ENCODE data around the gene C3orf52. TPM values are rescaled to one million over a fixed set of nuclear protein-coding genes. Genes with fewer than 3 reads are reported as not detected.

The C3orf52 gene
- total and polyA plus RNA-seq, 7 experiments from 2014 or later: 1.2 to 12.3 (median 1.9) TPM

DNA sequence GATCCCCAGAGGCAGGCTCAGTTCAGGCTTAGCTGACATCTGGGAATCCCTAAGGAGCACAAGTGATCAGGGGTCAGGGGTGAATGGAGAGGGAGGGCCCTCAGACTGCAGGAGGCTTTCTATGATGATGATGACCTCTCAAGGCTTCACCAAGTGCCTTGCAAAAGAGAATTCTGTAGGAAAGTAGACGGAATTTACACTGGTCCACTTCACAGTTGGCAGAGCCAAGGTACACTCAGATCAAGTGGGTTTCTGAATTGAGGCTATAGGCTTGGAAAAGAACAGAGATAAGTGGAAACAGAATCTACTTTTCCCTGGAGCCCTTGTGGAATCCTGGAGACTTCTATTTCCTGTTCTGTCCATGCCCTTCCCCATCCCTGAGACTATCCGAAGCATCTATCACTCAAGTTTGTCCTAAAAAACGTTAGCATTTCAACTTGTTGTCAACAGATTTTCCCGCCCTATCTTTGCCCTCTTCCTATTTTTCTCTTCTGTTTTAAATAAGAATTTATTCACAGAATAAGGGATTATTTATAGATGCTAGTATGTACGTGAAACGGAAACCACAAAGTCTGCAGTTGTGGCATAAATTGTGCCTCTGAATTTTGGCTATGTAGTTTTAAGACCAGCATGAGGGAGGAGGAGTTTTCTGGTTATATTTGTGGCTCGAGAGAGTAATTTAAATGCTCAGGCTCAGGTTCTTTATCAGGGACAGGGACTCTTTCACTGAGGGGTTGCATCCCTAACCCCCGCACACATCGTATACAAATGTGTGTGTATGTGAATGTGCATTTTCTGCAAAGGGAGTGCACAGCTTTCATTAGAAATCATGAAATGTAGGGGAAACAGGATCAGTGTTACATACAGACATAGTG lies 34.0 kb downstream of the C3orf52 start:
- Histone ChIP-seq H3K36me3 (ENCODE audit: control insufficient read depth in 2 of 3, insufficient read depth in 3 of 3, low read length in 3 of 3) (peaks cover 0 to 19% (median 0%) of the 10 kb centered on the region in 3 experiments), H3K27ac (ENCODE audit: low read depth, low read length) (peak overlapping the region; percentile 1), H3K4me1 (ENCODE audit: control insufficient read depth in 2 of 2, insufficient read depth in 2 of 2, low read length in 2 of 2) (peaks cover 4 to 15% of the 10 kb centered on the region in 2 donors), H3K9me3 (ENCODE audit: control insufficient read depth in 2 of 3, low read length in 3 of 3) (no peaks in the 10 kb centered on the region), H3K4me3 (ENCODE audit: low read length) (no peak overlapping the region), H3K27me3 (ENCODE audit: control insufficient read depth in 2 of 2, insufficient read depth in 2 of 2, low read length in 2 of 2) (no peaks in the 10 kb centered on the region)
- ATAC-seq (peak; percentile 70), DNase-seq (peak in 6 of 9 donors; percentile 33 to 54 (median 40))
- intact Hi-C loops (cut with micrococcal nuclease): loop anchor here in 1 of 2 donors (1.0 to 10.0 kb wide), 3 partner anchors 9 to 1575 kb away; partner anchors contain the start of genes SIDT1 and USF3
- Mint-ChIP-seq H3K4me3 (peak overlapping the region; percentile 48 to 85 (median 74)), H3K27ac (peak overlapping the region; percentile 6 to 94 (median 78)), H3K9me3 (no peaks in the 10 kb centered on the region), H3K4me1 (peaks cover 25 to 70% (median 60%) of the 10 kb centered on the region in 7 donors), H3K27me3 (no peaks in the 10 kb centered on the region), H3K36me3 (peaks cover 7 to 42% (median 28%) of the 10 kb centered on the region in 5 donors)
- POLR2A ChIA-PET: interaction anchor here (0.6 to 1.1 kb wide), 2 partner anchors 10 to 440 kb away, joined by 3 read pairs; no protein-coding TSS in a partner anchor
- CTCF ChIA-PET: no interaction called here

- Mint-ChIP-seq H3K4me1 (peaks cover 37 to 85% (median 74%) of the 10 kb centered on the region in 7 donors), H3K9me3 (no peaks in the 10 kb centered on the region), H3K27me3 (no peaks in the 10 kb centered on the region), H3K36me3 (peaks cover 17 to 56% (median 37%) of the 10 kb centered on the region in 5 donors), H3K4me3 (peak overlapping the region in 2 of 10 donors; percentile 11 to 62), H3K27ac (peak overlapping the region in 1 of 9 donors; percentile 70)
- no peaks in the 10 kb centered on the region for H3K27me3 ChIP-seq (ENCODE audit: control insufficient read depth in 2 of 2, insufficient read depth in 2 of 2, low read length in 2 of 2)
- H3K9me3 ChIP-seq (ENCODE audit: control insufficient read depth in 2 of 3, low read length in 3 of 3): no peaks in the 10 kb centered on the region
- no peak overlapping the region for H3K27ac ChIP-seq (ENCODE audit: low read depth, low read length)
- intact Hi-C loops (cut with micrococcal nuclease): loop anchor here in 1 of 2 donors (10.0 kb wide), 2 partner anchors 1413 to 1573 kb away; partner anchors contain the start of genes SIDT1 and USF3
- DNase-seq (no peak), ATAC-seq (no peak)
- CTCF ChIA-PET: interaction anchor here (0.7 to 1.1 kb wide), 3 partner anchors 10 to 397 kb away, joined by 3 to 8 read pairs (median 3); no protein-coding TSS in a partner anchor
- POLR2A ChIA-PET: interaction anchor here (0.6 to 1.3 kb wide), 3 partner anchors 9 to 1062 kb away, joined by 3 to 4 read pairs (median 3); no protein-coding TSS in a partner anchor
- H3K36me3 ChIP-seq (ENCODE audit: control insufficient read depth in 2 of 3, insufficient read depth in 3 of 3, low read length in 3 of 3): peaks cover 0 to 24% (median 0%) of the 10 kb centered on the region in 3 experiments
- H3K4me3 ChIP-seq (ENCODE audit: low read length): no peak overlapping the region
- H3K4me1 ChIP-seq (ENCODE audit: control insufficient read depth in 2 of 2, insufficient read depth in 2 of 2, low read length in 2 of 2): peaks cover 14 to 31% of the 10 kb centered on the region in 2 donors
These were observed 35.7 kb downstream of the C3orf52 start for GRCh38 chr3:112121577-112122547.

- H3K27ac Mint-ChIP-seq: peak overlapping the region in 2 of 9 donors; percentile 15 to 67
- no peak for ATAC-seq
These were observed 36.7 kb downstream of the C3orf52 start for GRCh38 chr3:112122870-112123269.

DNA sequence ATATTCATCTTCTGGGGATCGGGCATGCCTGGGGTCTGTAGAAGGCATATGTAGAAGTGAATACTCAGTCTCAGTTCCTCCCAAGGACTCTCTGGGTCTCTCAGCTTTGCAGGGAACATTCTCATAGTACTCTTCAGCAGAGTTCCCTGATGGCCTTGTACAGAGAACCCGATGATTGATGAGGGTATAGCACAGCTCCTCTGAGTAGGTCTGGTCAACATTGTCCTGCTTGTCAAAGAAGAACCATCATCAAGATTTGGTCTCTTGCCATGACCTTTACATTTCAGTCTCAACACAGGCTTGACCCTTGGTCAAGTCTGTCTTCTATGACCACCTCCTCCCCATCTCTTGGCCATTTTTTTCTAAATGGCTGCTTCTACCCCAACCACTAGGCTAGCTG lies 37.4 kb downstream of the C3orf52 start:
- no peaks in the 10 kb centered on the region for H3K27me3 ChIP-seq (ENCODE audit: control insufficient read depth in 2 of 2, insufficient read depth in 2 of 2, low read length in 2 of 2)
- no peaks in the 10 kb centered on the region for H3K9me3 Mint-ChIP-seq
- H3K36me3 Mint-ChIP-seq: peaks cover 17 to 52% (median 34%) of the 10 kb centered on the region in 5 donors
- no peak overlapping the region for H3K4me3 ChIP-seq (ENCODE audit: low read length)
- no peak for DNase-seq
- intact Hi-C loops (cut with micrococcal nuclease): loop anchor here in 1 of 2 donors (10.0 kb wide), 2 partner anchors 1411 to 1571 kb away; partner anchors contain the start of genes SIDT1 and USF3
- no peaks in the 10 kb centered on the region for H3K9me3 ChIP-seq (ENCODE audit: control insufficient read depth in 2 of 3, low read length in 3 of 3)
- ATAC-seq: no peak
- H3K27ac ChIP-seq (ENCODE audit: low read depth, low read length): no peak overlapping the region
- no peaks in the 10 kb centered on the region for H3K27me3 Mint-ChIP-seq
- H3K4me1 ChIP-seq (ENCODE audit: control insufficient read depth in 2 of 2, insufficient read depth in 2 of 2, low read length in 2 of 2): peaks cover 21 to 48% of the 10 kb centered on the region in 2 donors
- no peak overlapping the region for H3K4me3 Mint-ChIP-seq
- CTCF ChIA-PET: interaction anchor here (2.1 kb wide), 1 partner anchor 12 kb away, joined by 7 read pairs; no protein-coding TSS in a partner anchor
- peak overlapping the region in 2 of 9 donors; percentile 4 to 25 for H3K27ac Mint-ChIP-seq
- POLR2A ChIA-PET: interaction anchor here (1.0 kb wide), 1 partner anchor 15 kb away, joined by 3 read pairs; no protein-coding TSS in a partner anchor
- peaks cover 0 to 24% (median 0%) of the 10 kb centered on the region in 3 experiments for H3K36me3 ChIP-seq (ENCODE audit: control insufficient read depth in 2 of 3, insufficient read depth in 3 of 3, low read length in 3 of 3)
- H3K4me1 Mint-ChIP-seq: peaks cover 36 to 85% (median 78%) of the 10 kb centered on the region in 7 donors

More at GRCh38 chr3:112122870-112123269, 36.7 kb downstream of the C3orf52 start:
- H3K27ac ChIP-seq (ENCODE audit: low read depth, low read length): no peak overlapping the region
- Mint-ChIP-seq H3K4me1 (peaks cover 41 to 85% (median 78%) of the 10 kb centered on the region in 7 donors), H3K4me3 (peak overlapping the region in 1 of 10 donors; percentile 14), H3K9me3 (no peaks in the 10 kb centered on the region), H3K36me3 (peaks cover 17 to 52% (median 34%) of the 10 kb centered on the region in 5 donors), H3K27me3 (no peaks in the 10 kb centered on the region)
- H3K27me3 ChIP-seq (ENCODE audit: control insufficient read depth in 2 of 2, insufficient read depth in 2 of 2, low read length in 2 of 2): no peaks in the 10 kb centered on the region
- no peak overlapping the region for H3K4me3 ChIP-seq (ENCODE audit: low read length)
- DNase-seq: no peak
- intact Hi-C loops (cut with micrococcal nuclease): loop anchor here in 1 of 2 donors (10.0 kb wide), 2 partner anchors 1412 to 1572 kb away; partner anchors contain the start of genes SIDT1 and USF3
- ChIA-PET CTCF (interaction anchor here (0.9 to 2.1 kb wide), 2 partner anchors 11 to 287 kb away, joined by 3 to 7 read pairs; no protein-coding TSS in a partner anchor), POLR2A (interaction anchor here (1.0 kb wide), 1 partner anchor 16 kb away, joined by 3 read pairs; no protein-coding TSS in a partner anchor)
- H3K9me3 ChIP-seq (ENCODE audit: control insufficient read depth in 2 of 3, low read length in 3 of 3): no peaks in the 10 kb centered on the region
- H3K4me1 ChIP-seq (ENCODE audit: control insufficient read depth in 2 of 2, insufficient read depth in 2 of 2, low read length in 2 of 2): peaks cover 18 to 41% of the 10 kb centered on the region in 2 donors
- H3K36me3 ChIP-seq (ENCODE audit: control insufficient read depth in 2 of 3, insufficient read depth in 3 of 3, low read length in 3 of 3): peaks cover 0 to 24% (median 0%) of the 10 kb centered on the region in 3 experiments

DNA sequence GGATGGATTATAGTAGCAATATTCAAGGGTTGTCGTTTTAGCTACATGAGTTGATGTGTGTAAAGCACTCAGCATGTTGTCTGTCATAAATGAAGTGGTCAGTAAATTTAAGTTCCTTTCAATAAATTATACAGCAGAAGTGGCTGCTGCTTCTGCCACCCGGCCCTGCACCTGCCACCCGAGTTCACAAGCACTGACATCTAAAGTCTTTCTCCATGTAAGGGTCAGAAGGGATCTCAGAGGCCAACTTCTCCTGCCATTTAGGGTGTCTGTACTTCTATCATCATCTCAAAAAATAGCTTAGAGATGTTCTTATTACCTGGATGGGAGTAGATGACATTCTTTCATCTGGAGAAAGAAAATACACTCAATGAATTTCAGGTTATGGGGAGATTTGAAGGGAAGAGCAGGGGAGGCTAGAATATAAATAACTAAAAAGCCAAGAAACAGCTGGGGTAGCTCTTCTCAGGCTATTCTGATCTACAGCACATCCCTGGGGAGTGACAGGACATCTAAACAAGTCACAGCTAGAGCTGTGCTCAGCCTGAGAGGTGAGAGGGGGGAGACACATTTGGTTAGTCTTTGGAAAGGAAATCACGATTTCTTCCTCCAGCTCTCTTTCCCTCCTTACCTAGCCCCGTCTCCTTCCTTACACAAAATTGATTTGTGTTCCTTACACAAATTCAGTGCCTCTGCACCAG lies 38.9 kb downstream of the C3orf52 start:
- Histone ChIP-seq H3K9me3 (ENCODE audit: control insufficient read depth in 2 of 3, low read length in 3 of 3) (no peaks in the 10 kb centered on the region), H3K4me1 (ENCODE audit: control insufficient read depth in 2 of 2, insufficient read depth in 2 of 2, low read length in 2 of 2) (peaks cover 32 to 57% of the 10 kb centered on the region in 2 donors), H3K27ac (ENCODE audit: low read depth, low read length) (peak overlapping the region; percentile 82), H3K36me3 (ENCODE audit: control insufficient read depth in 2 of 3, insufficient read depth in 3 of 3, low read length in 3 of 3) (peaks cover 0 to 24% (median 0%) of the 10 kb centered on the region in 3 experiments), H3K27me3 (ENCODE audit: control insufficient read depth in 2 of 2, insufficient read depth in 2 of 2, low read length in 2 of 2) (no peaks in the 10 kb centered on the region), H3K4me3 (ENCODE audit: low read length) (no peak overlapping the region)
- CTCF ChIA-PET: interaction anchor here (0.5 to 2.7 kb wide), 7 partner anchors 8 to 896 kb away, joined by 3 to 11 read pairs (median 3); no protein-coding TSS in a partner anchor
- Mint-ChIP-seq H3K4me3 (peak overlapping the region in 4 of 10 donors; percentile 8 to 100 (median 42)), H3K36me3 (peaks cover 17 to 42% (median 34%) of the 10 kb centered on the region in 5 donors), H3K27me3 (no peaks in the 10 kb centered on the region), H3K4me1 (peaks cover 37 to 85% (median 78%) of the 10 kb centered on the region in 7 donors), H3K9me3 (no peaks in the 10 kb centered on the region), H3K27ac (peak overlapping the region; percentile 15 to 95 (median 93))
- intact Hi-C loops (cut with micrococcal nuclease): loop anchor here (5.0 to 10.0 kb wide), 7 partner anchors 172 to 1622 kb away; partner anchors contain the start of genes GTPBP8 (in 2 of the 2), ATP6V1A (in 1 of the 2), BTLA (in 1 of the 2) and CD96 (in 1 of the 2)
- DNase-seq: no peak
- POLR2A ChIA-PET: interaction anchor here (0.5 to 1.0 kb wide), 4 partner anchors 9 to 859 kb away, joined by 3 to 5 read pairs (median 4); no protein-coding TSS in a partner anchor
- no peak for ATAC-seq

Measured in naive thymus-derived CD4-positive, alpha-beta T cell (primary cell).